ENCODE data around the gene LRCOL1. TPM values are rescaled to one million over a fixed set of nuclear protein-coding genes. Genes with fewer than 3 reads are reported as not detected.

Gene LRCOL1
- total RNA-seq, 1 experiment from 2014 or later = not detected

DNA sequence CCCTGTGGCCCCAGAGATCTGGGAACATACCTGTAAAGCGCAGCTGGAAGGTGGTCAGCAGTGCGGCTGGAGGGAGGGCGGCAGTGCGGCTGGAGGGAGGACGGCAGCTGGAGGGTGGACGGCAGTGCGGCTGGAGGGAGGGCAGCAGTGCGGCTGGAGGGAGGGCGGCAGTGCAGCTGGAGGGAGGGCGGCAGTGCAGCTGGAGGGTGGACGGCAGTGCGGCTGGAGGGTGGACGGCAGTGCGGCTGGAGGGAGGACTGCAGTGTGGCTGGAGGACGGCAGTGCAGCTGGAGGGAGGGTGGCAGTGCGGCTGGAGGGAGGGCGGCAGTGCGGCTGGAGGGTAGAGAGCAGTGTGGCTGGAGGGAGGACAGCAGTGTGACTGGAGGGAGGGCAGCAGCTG, 23.5 kb downstream of the LRCOL1 start:
- DNase-seq (ENCODE audit: extremely low read depth, low read depth) = no peak

DNA sequence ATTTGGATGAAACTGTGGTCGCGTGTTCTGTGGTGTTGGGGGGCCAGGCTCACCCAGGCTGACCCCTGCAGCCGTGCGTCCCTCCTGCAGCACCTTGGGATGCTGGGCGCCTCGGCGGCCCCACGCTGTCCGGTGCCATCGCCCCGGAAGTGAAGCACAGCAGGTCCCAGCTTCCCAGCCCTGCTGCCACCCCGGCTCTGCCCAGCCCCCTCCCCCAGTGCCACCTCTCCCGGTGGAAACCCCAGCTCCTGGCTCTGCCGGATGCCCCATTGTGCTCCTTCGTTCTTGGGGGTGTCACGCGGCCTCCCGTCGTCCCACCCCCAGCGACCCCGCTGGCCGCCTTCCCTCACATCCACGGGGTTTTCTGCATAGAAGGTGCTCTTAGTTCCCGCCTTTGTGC, 25.2 kb downstream of the LRCOL1 start:
- DNase-seq (ENCODE audit: extremely low read depth, low read depth) = no peak

DNA sequence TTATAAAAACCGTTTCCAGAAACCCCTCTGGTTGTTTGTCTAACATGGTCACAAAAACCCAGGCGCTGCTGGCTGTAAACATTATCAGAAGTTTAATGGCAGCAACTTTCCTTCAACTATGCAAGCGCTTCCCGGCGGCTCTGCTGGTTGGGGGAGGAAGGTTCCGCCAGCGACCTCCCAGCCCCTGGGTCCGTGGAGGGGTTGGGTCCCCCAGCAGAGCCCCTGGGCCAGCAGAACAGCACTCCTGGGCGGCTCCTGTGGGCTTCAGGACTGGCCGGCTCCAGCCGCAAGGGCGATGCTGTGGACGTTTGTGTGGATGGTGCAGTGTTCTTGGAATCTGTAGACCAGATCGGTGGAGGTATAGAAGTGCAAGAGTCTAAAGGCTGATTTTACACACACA, 26.0 kb downstream of the LRCOL1 start:
- DNase-seq (ENCODE audit: extremely low read depth, low read depth) = no peak

DNA sequence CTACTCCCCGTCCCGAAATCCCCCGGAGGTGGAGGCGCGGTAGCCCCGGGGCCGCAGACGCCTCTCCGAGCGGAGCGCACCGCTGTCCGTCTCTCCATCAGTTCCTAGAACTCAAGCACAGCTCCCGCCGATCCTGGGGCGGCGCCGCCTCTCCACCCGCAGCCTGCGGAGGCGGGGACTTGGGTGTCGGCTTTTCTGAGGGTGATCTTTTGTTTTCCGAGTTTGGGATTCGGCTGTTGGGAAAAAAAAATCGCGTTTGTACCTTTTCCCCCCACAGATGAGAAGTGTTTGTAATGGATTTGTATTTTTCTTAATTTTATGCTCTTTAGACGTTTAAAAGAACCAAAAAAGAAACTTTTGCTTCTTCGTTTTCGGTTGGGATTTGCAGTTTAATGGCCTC, 26.6 kb downstream of the LRCOL1 start:
- DNase-seq (ENCODE audit: extremely low read depth, low read depth) = no peak

DNA sequence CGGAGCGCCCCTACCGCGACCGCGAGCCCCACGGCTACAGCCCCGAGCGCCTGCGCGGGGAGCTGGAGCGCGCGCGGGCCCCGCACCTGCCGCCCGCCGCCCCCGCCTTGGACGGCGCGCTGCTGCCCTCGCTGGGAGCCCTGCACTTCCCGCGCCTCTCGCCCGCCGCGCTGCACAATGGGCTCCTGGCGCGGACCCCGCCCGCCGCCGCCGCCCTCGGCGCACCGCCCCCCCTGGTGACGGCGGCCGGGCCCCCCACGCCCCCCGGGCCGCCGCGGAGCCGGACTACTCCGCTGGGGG, 27.0 kb downstream of the LRCOL1 start:
- DNase-seq (ENCODE audit: extremely low read depth, low read depth) = no peak

DNA sequence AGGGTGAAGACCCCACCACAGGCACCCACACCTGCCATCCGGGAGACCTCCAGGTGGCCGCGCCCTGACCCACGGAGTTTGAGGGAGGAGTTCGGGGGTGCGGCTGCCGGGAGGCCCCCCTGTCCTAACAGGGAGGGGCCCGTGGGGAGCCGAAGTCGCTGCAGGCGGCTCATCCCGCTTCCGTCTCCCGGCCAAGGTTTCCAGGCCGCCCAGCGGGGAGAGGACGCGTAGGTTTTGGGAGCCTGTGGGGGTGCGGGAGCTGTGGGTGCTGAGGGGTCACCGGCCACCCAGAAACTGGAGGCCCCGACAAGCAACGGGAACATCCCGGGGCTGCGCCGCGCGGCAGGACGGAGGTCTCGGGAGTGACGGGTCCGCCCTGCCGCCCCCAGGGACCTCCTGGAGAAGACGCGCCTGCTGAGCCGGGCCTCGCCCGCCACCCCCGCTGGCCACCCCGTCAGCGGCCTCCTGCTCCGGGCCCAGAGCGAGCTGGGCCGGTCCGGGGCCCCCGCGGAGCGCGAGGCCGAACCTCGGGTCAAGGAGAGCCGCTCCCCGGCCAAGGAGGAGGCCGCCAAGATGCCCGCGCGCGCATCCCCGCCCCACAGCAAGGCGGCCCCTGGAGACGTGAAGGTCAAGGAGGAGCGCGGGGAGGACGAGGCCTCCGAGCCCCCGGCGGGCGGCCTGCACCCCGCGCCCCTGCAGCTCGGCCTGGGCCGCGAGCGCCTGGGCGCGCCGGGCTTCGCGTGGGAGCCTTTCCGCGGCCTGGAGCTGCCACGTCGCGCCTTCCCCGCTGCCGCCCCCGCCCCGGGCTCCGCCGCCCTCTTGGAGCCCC, 27.6 kb downstream of the LRCOL1 start:
- DNase-seq (ENCODE audit: extremely low read depth, low read depth) = no peak

DNA sequence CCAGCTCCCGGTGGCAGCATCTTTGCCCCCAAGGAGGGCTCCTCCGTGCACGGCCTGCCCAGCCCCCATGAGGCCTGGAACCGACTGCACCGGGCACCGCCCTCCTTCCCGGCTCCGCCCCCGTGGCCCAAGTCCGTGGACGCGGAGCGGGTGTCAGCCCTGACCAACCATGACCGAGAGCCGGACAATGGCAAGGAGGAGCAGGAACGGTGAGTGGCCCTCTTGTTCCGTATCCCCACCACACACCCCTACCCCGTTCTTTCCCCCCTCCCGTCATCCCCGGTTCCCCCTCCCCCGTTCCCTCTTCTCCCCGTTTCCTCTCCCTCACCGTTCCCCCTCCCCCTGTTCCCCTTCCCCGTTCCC, 28.3 kb downstream of the LRCOL1 start:
- DNase-seq (ENCODE audit: extremely low read depth, low read depth) = no peak

DNA sequence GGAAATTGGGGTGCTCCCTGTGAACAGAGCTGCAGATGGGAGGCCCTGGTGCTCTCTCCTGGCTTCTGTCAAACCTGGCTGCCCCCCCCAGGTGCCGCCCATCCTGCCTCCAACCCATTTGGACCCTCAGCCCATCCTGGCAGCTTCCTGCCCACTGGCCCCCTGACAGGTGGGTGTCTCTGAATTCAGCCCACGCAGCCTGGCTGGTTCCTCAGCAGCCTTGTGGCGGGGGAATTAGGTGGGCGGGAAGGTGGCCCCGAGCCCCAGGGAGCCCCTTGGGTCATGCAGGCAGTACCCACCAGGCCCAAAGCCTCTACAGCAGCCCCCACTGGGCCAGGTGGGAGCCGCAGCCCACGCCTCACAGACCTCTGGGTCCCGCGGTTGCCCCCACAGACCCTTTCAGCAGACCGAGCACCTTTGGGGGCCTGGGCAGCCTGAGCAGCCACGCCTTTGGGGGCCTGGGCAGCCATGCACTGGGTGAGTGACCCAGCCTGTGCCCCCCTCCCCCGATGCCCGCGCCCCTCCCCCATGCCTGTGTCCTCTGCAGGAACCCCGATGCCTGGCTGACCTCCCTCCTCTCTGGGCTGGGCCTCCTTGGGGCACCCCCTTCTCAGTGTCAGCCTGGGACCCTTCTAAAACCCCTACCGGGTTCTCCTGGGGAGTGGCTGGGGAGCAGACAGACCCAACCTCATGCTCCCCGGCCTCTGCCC, 28.9 kb downstream of the LRCOL1 start:
- DNase-seq (ENCODE audit: extremely low read depth, low read depth) = no peak

DNA sequence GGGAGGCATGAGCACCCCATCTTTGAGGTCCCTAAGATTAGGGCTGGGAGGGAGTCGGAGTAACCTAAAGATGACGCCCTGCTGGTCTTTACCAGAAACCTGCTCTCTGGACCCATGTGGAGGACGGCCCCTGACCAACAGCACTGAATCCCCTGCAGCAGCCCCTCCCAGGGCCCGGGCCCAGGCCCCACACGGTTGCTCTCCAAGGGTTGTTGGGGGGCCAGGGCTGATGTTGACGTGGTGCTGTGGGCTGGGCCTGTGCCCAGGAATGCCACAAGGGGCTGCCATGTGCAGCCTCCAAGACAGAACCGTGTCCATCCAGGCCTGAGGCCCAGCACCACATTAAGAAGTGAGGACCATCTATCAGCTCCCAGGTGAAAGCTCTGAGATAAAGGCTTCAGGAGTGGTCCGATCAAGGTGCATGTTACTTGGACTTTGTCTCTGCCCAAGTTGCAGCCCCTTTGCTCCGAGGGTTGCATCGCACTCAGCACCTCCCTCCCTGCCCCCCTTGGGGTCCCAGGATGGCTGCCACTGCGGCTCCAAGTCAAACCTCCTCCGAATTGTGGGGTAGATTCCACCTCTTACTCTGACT, 29.6 kb downstream of the LRCOL1 start:
- DNase-seq (ENCODE audit: extremely low read depth, low read depth) = no peak

DNA sequence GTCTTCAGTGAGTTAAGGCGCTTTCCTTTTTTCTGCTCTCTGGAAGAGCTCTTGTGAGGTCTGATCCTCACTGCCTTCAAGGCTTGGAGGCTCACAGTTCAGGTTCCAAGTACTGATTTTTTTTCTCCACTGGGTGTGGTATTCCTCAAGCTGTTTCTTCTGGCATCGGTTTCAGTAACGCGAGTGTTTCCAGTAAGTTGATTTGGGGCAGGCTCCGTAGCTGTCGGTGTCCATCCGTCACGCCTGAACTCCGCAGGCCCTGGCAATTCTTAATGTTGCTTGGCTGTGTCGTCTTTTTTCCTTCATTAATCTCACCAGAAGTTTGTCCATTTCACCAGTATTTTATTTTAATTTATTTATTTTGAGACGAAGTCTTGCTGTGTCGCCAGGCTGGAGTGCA, 30.6 kb downstream of the LRCOL1 start:
- DNase-seq (ENCODE audit: extremely low read depth, low read depth) = no peak

DNA sequence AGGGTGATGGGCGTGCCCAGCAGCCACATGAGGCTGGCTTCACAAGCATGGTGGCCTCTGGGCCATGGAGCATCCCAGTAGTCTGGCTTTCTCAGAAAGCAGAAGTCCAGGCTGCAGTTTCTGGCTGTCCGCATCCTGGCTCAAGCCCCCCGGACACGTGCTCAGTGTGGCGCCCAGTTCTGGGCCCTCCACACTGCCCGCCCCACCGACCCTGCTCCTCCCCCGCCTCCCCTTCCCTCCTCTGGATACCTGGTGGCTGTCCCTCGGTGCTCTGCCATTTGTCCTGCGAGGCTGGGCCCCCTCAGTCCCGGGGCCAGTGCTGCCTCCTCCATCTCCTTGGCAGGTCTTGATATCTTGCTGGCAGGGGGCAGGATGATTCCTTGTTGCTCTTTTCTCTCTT, 31.6 kb downstream of the LRCOL1 start:
- DNase-seq (ENCODE audit: extremely low read depth, low read depth) = no peak

DNA sequence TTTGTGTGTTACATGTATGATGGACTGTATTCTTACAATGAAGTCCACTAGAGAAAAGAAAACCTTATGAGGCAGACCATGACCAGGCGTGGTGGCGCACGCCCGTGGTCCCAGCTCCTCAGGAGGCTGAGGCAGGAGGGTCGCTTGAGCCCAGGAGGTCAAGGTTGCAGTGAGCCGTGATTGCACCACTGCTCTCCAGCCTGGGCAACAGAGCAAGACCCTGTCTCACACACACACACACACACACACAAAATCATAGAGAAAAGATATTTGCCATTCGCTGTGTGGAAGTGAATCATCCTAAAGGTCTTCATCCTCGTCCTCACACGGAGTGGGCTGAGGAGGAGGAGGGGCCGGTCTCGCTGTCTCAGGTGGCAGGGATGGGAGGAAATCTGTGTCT, 32.3 kb downstream of the LRCOL1 start:
- no peak for DNase-seq (ENCODE audit: extremely low read depth, low read depth)

DNA sequence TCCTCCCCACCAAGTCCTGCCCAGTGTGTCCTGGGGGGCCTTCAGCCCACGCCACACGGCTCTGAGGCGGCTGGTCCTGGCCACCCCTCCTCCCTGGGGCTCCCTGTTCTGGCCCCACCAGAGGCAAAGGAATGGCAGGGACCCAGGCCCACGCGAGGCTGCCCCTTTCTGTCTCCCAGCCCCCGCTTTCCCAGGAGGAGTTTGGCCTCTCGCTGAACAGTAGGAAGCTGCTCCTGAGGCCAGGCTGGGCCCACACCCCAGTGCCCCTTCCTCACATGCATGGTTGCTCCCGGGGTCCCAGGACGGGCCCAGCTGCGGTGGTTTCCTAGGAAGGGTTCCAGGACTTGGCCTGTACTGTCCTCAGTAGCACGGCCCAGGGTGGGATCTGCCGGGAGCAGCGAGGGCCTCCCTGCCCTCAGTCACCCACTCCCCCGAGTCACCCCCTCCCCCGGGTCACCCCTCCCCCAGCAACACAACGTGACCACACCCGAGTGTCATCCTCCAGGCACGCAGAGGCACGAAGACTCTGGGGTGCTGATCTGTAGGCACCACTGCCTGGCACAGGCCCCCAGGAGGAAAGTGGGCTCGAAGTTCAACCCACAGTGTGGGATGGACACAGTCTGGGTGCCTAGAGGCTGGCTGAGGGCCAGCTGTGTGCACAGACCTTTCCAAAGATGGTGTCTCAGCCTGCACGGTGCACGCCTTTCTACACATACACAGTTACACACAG, 33.0 kb downstream of the LRCOL1 start:
- no peak for DNase-seq (ENCODE audit: extremely low read depth, low read depth)

DNA sequence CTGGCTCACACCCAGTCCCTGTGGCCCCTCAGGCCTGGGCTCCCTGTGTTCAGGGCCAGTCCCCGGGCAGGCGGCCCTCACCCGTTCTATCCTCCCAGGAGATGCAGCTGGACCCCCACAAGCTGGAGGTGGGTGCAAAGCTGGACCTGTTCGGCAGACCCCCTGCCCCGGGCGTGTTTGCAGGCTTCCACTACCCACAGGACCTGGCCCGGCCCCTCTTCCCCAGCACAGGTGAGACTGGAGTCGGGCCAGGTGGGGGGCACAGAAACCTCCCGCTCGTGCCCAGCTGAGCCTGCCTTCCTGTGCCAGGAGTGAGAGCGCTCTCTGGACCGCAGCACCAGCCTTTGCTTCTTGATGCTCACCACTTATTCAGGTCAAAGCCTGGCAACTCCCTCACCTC, 33.7 kb downstream of the LRCOL1 start:
- DNase-seq (ENCODE audit: extremely low read depth, low read depth) = no peak

DNA sequence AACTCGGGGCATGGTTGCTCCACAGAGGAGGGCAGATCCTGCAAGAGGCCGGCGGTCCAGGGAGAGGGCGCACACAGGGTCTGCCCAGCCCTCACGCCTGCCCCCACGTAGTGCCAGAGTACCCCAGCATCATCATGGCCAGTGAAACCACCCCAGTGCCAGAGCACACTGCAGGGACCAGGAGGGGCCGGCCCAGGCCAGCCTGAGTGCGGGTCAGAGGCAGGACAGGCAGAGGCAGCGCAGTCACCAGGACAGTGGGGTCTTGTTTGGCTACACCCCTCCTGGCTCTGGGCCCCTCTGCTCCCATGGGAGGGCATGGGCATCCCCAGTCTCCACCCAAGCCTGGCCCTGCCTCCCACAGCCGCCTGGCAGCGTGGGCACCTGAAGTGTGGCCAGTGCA, 34.7 kb downstream of the LRCOL1 start:
- DNase-seq (ENCODE audit: extremely low read depth, low read depth) = no peak

DNA sequence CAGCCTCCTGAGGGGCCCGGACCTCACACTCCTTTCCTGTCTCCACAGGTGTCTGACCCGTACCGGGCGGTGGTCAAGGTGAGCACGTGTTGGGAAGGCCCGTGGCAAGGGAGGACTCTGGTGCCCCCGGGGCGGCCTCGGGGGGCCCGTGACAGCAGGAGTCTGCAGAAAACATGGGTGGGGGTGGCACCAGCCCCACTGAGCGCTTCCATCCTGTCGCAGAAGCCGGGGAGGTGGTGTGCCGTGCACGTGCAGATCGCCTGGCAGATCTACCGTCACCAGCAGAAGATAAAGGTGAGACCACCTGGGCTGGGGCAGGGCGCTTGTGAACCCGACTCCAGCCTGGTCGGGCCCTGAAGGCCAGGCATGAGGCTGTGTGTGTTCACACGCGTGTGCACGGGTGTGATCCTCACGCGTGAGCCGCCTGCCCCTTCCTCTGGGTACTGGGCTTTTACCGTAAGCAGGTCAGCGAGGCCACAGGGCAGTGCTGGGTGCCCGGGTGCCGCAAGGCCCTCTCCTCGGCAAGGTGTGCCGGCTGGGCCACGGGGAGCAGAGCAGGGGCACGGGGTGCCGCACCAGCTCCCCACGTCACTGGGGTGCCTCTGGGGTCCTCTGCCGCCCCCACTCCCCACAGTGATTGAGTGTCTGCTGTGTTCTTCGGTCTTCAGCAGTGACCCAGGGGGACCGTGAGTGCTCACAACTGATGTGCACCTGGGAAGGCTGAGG, 35.9 kb downstream of the LRCOL1 start:
- no peak for DNase-seq (ENCODE audit: extremely low read depth, low read depth)

DNA sequence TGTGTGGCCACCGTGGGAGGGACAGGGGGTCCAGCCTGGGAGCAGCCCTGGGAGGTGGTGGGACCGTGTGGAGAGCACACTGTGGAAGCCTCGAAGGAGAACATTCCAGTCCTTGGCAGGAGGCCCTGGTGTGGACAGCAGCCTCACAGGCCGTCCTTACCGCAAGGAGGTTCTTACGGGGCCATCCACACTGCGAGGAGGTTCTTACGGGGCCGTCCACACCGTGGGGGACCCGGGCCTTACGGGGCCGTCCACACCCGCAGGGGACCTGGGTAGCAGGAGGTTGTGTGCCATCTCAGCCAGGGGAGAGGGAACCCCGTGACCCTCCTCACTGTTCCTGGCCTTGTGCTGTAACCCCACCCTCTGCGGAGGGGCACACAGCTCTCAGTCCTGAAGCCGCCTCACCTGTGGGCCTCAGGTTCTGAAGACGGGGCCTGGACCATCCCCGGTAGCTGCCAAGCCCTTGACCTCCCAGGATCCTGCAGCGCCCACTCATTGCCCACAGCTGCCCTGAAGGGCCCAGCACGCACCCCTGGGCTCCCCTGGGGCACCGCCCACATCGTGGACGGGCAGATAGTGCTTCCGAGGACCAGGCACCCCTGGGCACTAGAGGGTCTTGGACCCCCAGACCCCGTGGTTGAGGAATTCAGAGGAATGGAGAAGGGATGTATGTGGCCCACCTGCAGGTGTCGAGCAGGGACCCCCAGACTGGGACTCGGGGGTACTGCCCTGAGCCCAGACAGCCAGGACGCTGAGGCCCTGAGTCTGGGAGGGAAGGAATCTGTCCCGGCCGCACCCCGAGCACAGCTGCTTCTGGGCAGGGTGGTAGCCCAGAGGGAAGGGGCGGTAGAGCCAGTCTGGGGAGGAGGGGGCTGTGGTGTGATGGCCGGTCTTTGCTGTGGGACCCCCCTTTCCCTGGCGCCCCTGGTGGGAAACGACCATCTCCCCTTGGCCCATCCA, 37.3 kb downstream of the LRCOL1 start:
- no peak for DNase-seq (ENCODE audit: extremely low read depth, low read depth)

DNA sequence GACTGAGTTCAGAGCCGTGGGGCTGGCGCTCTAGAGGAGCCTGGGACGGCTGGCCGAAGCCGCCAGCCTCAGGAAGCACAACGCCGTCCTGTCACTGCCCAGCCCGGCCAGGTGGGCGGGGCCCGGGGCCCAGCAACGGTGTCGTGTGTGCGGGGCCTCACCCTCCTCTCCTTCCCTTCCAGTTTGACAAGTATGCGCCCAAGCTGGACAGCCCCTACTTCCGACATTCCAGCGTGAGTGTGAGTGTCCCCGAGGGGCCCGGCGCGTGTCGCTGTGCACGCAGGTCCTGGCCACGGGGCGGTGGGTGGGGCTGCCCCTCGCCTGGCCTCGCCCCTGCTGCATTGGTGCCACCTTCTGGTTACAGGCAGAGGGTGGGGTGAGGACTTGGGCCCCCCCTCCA, 38.3 kb downstream of the LRCOL1 start:
- DNase-seq (ENCODE audit: extremely low read depth, low read depth) = no peak

DNA sequence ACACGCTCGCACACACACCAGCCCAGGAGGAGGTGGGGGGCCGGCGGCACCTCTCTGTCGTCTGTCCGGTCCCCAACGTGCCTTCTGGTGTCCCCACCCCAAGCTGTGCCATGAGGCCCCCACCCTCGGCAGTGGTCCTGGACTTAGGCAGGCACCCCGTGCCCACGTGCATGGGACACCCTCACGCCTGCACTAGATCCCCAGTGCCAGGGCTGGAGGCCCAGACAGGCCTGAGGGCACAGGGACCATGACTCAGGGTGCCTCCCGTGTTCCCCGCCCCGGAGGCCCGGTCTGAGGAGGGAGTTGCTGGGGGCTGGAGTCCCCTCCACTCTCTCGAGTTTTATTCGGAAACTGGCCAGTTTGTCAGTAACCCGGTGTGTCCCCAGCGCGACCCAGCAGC, 38.8 kb downstream of the LRCOL1 start:
- DNase-seq (ENCODE audit: extremely low read depth, low read depth) = no peak

DNA sequence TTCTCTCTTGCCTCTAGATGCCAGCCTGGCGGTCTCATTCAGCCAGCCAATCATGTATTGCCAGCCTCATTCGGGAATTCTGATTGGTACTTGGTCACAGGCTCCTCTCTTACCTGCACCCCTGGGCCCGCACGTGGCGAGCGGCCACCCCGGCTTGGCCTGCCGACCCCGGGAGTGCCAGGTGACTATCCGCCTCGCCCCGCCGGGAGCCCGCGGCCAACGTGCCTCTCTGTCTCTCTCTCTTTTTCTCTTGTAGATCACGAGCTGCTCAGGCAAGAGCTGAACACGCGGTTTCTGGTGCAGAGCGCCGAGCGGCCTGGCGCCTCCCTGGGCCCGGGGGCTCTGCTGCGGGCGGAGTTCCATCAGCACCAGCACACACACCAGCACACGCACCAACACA, 39.3 kb downstream of the LRCOL1 start:
- DNase-seq (ENCODE audit: extremely low read depth, low read depth) = no peak

Measured in NCI-H460 (cell line).